Heart right ventricle (tissue), 16 donors: ENCODE results near the gene NSMCE1. TPM values are rescaled to one million over a fixed set of nuclear protein-coding genes. Genes with fewer than 3 reads are reported as not detected.
A peak's percentile ranks its signal among the peaks of the same experiment; 100 is the strongest.

Source experiments
- ATAC-seq, 8 donors: fragments of 200-7000 bp; cut with Tn5 transposase; one replicate each; pipeline ENCODE4 v1.9.1; 2020; ENCODE audit warnings: mild to moderate bottlenecking in 8 of 8, moderate library complexity in 8 of 8, moderate number of reproducible peaks in 1 of 8
- DNase-seq, 2 donors: peaks; one replicate each; pipeline ENCODE4 v3.0.0-alpha.2; 2020
- H3K27ac ChIP-seq, 10 donors: fragments of 200-600 bp; sonication (generic) in 2 of 10; one replicate each; pipeline versions ENCODE4 v1.5.0 to v1.8.0; 2020 to 2022; ENCODE audit warnings: mild to moderate bottlenecking in 3 of 10
- H3K27me3 ChIP-seq, 7 donors: fragments of 200-600 bp; one replicate each; pipeline ENCODE4 v1.8.0; 2021 to 2022; ENCODE audit warnings: mild to moderate bottlenecking in 2 of 7
- H3K36me3 ChIP-seq, 9 donors: fragments of 200-600 bp; sonication (generic) in 1 of 9; one replicate each; pipeline versions ENCODE4 v1.5.0 to v1.8.0; 2020 to 2022; ENCODE audit warnings: mild to moderate bottlenecking in 2 of 9
- H3K4me1 ChIP-seq, 9 donors: fragments of 200-600 bp; sonication (generic) in 1 of 9; one replicate each; pipeline versions ENCODE4 v1.5.0 to v1.8.0; 2020 to 2022; ENCODE audit warnings: mild to moderate bottlenecking in 4 of 9
- H3K4me3 ChIP-seq, 10 donors: fragments of 200-600 bp; sonication (generic) in 2 of 10; one replicate each; pipeline versions ENCODE4 v1.5.0 to v1.8.0; 2020 to 2022; ENCODE audit warnings: mild to moderate bottlenecking in 7 of 10, moderate library complexity in 2 of 10
- H3K9me3 ChIP-seq, 11 donors: fragments of 200-600 bp in 10 of 11; sonication (generic) in 2 of 11; one replicate each; pipeline versions ENCODE4 v1.5.0 to v1.8.0; 2013 to 2022; ENCODE audit warnings: mild to moderate bottlenecking in 2 of 11, control low read depth in 1 of 11, moderate library complexity in 1 of 11
- WGBS, 2 donors: extraction: QIAGEN DNeasy Blood & Tissue Kit; methylation state at CpG; one replicate each; pipeline ENCODE4 v1.1.7; 2013; ENCODE audit warnings: inconsistent platforms in 1 of 2; 5-methylcytosine and 5-hydroxymethylcytosine counted together
- intact Hi-C, 10 donors: fragments of 100-400 bp; cut with DNase I; formaldehyde crosslinking; loops; one replicate each; pipeline versions ENCODE4 v1.11.1 to v1.14.2; 2022
- polyA plus RNA-seq, 2 donors: library from polyadenylated mRNA; stranded (reverse); fragments of 200-250 nt; gene quantifications; one replicate each; pipeline ENCODE4 v1.2.3, GENCODE V29; 2013
- total RNA-seq, 10 donors: library from RNA; stranded (reverse); fragmentation: NEBNext Ultra II Directional in 3 of 10; extraction: Animal tissue kit (Norgen Biotek cat#: 25700) in 3 of 10; gene quantifications; one replicate each; pipeline versions ENCODE4 v1.2.1 to v1.2.4, GENCODE V29; 2021 to 2023
- TF ChIP-seq, protein P1 (sequence below), 9 donors: fragments of 200-600 bp; sonication (generic) in 2 of 9; IDR thresholded peaks; one replicate each; pipeline versions ENCODE4 v1.5.0 to v1.8.0; 2021 to 2022; ENCODE audit warnings: antibody characterized with exemption in 9 of 9, mild to moderate bottlenecking in 5 of 9, moderate library complexity in 1 of 9
- donor health status: Arrhythmogenic right ventricular cardiomyopathy.
- donor health status: ischemic (EF 13 %, LVEDD 7.1; RV severe dilation, severe dysfunction).
- donor health status: healthy with polysubstance abuse.
- donor health status: DM: no; HTN: yes; CAD: no.
- donor health status: DM: no; HTN: no; CAD: no.
- donor health status: ischemic (EF 25% LVEDD 6.9; RV normal size, moderate dysfunction).
- donor health status: ischemic (EF 25% LVEDD 5.7; RV mildly dilated, moderate dysfunction).
- donor health status: healthy.
- donor health status: DM: yes; HTN: yes; CAD: no.
- donor health status: Ischemic cardiomyopathy.
- donor health status: ischemic (EF 35%, LVEDD 5.7; RV mildly dilated, moderate dysfunction).
- donor health status: nonischemic (EF 11% LVEDD 7.7; RV severe dilation, severe dysfunction).
- donor health status: DM: yes; HTN: yes; CAD: no.
- donor health status: PGD.
- donor health status: ischemic (EF 29% LVEDD 5.4; RV normal size, mild dysfunction).
- donor health status: nonischemic (EF 23%, LVEDD 6.1; RV moderate dilation, normal function).

Gene NSMCE1
- total and polyA plus RNA-seq, 12 donors = 33.5 to 57.1 (median 38.1) TPM

DNA sequence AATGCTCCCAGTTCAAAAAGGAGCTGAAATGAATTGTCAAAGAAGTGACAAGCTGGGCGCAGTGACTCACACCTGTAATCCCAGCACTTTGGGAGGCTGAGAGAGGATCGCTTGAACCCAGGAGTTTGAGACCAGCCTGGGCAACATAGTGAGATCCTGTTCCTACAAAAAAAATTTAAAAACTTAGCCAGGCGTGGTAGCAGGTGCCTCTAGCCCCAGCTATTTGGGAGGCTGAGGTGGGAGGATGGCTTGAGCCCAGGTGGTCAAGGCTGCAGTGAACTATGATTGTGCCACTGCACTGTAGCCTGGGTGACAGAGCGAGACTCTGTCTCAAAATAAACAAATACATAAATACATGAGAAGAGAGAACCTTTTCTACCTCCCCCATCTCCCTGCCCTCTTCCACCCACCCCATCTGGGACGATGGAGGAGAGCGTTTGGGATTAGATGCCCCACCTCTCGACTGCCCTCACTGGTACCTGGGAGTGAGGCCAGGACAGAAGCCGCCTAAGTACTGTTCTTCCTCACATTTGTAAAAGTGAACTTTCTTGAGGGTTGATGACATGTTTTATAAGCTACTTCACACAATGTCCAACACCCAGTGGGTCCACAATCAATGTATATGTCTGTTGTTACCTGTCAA is 47.6 kb upstream of the NSMCE1 start:
- peaks cover 0 to 25% (median 0%) of the 10 kb centered on the region in 9 donors for H3K36me3 ChIP-seq
- H3K9me3 ChIP-seq = no peaks in the 10 kb centered on the region
- TF ChIP-seq, protein P1, sequence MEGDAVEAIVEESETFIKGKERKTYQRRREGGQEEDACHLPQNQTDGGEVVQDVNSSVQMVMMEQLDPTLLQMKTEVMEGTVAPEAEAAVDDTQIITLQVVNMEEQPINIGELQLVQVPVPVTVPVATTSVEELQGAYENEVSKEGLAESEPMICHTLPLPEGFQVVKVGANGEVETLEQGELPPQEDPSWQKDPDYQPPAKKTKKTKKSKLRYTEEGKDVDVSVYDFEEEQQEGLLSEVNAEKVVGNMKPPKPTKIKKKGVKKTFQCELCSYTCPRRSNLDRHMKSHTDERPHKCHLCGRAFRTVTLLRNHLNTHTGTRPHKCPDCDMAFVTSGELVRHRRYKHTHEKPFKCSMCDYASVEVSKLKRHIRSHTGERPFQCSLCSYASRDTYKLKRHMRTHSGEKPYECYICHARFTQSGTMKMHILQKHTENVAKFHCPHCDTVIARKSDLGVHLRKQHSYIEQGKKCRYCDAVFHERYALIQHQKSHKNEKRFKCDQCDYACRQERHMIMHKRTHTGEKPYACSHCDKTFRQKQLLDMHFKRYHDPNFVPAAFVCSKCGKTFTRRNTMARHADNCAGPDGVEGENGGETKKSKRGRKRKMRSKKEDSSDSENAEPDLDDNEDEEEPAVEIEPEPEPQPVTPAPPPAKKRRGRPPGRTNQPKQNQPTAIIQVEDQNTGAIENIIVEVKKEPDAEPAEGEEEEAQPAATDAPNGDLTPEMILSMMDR (IDR thresholded peaks at IDR 0.05) = no peak
- H3K27ac ChIP-seq = peak overlapping the region in 8 of 10 donors; percentile 39 to 100 (median 96)
- H3K27me3 ChIP-seq = peaks cover 0 to 16% (median 0%) of the 10 kb centered on the region in 7 donors
- no peak for DNase-seq
- 69 to 70% methylated on average over 8 of the region's 8 CpGs for WGBS, 2 donors
- H3K4me3 ChIP-seq = peak overlapping the region in 7 of 10 donors; percentile 6 to 97 (median 90)
- intact Hi-C loops = loop anchor here in 6 of 10 donors (5.0 to 10.0 kb wide), 5 partner anchors 49 to 81 kb away; no protein-coding TSS in a partner anchor
- H3K4me1 ChIP-seq = peaks cover 0 to 74% (median 38%) of the 10 kb centered on the region in 9 donors
- ATAC-seq = no peak

DNA sequence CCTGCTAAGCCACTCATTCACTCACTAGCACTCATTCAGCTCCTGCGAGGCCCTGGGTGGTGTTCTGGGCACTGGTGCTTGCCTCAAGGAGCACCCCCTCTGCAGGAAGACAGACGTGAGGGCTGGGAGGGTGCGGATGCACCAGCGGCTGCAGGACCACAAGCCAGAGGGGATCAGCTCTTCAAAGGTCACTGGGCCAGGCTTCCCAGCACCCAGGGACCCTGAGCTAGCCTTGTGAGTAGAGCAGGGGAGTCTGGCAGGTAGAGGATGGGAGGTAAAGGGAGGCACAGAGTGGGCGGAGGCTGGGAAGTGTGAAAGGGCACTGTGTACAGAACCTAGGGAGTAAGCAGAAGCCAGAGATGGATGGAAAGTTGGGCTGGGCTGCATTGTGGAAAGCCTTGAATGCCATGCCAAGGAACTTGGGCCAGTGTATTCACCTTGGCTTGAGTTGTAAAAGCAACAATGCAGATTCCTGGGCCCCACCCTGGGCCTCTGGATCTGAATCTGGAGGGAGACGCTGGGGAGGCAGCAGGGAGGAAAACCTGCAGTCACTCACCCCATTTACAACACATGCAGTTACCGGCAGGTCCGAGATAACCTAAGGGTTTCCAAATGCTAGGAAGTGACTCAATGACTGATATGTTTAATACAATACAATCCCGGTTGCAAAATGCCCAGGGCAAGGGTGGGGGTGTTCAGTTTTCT is 46.9 kb upstream of the NSMCE1 start:
- Histone ChIP-seq H3K9me3 (no peaks in the 10 kb centered on the region), H3K36me3 (peaks cover 0 to 23% (median 0%) of the 10 kb centered on the region in 9 donors), H3K27ac (peak overlapping the region in 9 of 10 donors; percentile 62 to 100 (median 96)), H3K27me3 (peaks cover 0 to 16% (median 0%) of the 10 kb centered on the region in 7 donors), H3K4me1 (peaks cover 0 to 68% (median 36%) of the 10 kb centered on the region in 9 donors), H3K4me3 (peak overlapping the region in 9 of 10 donors; percentile 72 to 97 (median 90))
- intact Hi-C loops = loop anchor here in 7 of 10 donors (2.0 to 10.0 kb wide), 7 partner anchors 15 to 81 kb away; no protein-coding TSS in a partner anchor
- ATAC-seq (peak; percentile 8 to 71 (median 60)), DNase-seq (peak; percentile 36 to 64)
- WGBS, 2 donors = 34 to 37% methylated on average over 9 of the region's 9 CpGs
- TF ChIP-seq, protein P1 (IDR thresholded peaks at IDR 0.05) = peak in 1 of 9 donors; percentile 14

DNA sequence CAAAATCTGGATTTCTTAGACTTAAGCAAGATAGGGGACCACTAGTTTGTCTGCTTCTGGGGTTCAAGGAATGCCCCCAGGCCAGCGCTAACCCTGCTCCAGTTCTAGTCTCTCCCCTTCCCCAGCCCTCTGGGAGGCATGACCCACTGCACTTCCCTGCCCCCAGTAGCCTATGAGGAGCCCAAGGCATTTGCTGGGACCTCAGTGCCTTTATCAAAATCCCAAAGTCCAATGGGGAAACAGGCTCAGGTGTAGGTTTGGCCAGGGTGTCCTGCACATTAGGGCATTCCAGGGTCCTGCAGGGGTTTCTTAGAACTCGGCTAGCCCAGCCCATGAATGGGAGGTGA is 46.4 kb upstream of the NSMCE1 start:
- intact Hi-C loops = loop anchor here in 8 of 10 donors (2.0 to 10.0 kb wide), 7 partner anchors 16 to 80 kb away; no protein-coding TSS in a partner anchor
- TF ChIP-seq, protein P1 (IDR thresholded peaks at IDR 0.05) = no peak
- Histone ChIP-seq H3K9me3 (no peaks in the 10 kb centered on the region), H3K4me3 (peak overlapping the region; percentile 70 to 97 (median 86)), H3K27ac (peak overlapping the region in 9 of 10 donors; percentile 62 to 100 (median 96)), H3K27me3 (peaks cover 0 to 16% (median 0%) of the 10 kb centered on the region in 7 donors), H3K36me3 (peaks cover 0 to 18% (median 0%) of the 10 kb centered on the region in 9 donors), H3K4me1 (peaks cover 0 to 66% (median 36%) of the 10 kb centered on the region in 9 donors)
- ATAC-seq = peak in 3 of 8 donors; percentile 1 to 4 (median 1)
- 73 to 74% methylated on average over 2 of the region's 2 CpGs for WGBS, 2 donors
- no peak for DNase-seq

DNA sequence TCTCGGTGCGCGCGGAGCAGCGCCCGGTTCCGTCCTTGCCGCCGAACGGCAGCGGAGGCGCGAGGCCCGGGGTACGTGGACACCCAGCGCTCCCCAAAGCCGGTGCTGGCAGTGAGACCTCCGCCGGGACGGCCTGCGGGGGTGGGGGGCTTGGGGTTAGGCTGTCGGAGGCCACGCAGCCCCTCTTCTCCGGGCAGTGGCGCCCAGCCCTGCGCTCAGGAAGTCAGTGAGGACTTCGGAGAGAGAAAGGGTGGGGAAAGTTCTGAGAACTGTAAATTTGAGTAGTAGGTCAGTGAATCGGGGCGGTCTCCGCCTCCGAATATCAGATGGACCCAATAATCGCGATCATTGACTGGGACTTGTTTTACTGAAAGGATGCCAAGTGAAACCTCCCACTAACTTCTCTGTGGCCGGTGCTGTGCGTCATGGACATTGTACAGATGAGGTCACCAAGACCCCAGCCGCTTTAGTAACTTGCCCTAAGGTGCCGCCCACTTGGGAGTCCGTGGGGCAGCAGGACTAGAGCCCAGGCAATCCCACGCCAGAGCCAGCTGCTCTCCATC is 45.7 kb upstream of the NSMCE1 start:
- TF ChIP-seq, protein P1 (IDR thresholded peaks at IDR 0.05) = no peak
- Histone ChIP-seq H3K4me3 (peak overlapping the region; percentile 70 to 97 (median 86)), H3K9me3 (no peaks in the 10 kb centered on the region), H3K4me1 (peaks cover 0 to 59% (median 36%) of the 10 kb centered on the region in 9 donors), H3K27me3 (peaks cover 0 to 12% (median 0%) of the 10 kb centered on the region in 7 donors), H3K36me3 (peaks cover 0 to 11% (median 0%) of the 10 kb centered on the region in 9 donors), H3K27ac (peak overlapping the region; percentile 88 to 100 (median 96))
- DNase-seq (peak; percentile 36 to 75), ATAC-seq (peak; percentile 48 to 83 (median 59))
- intact Hi-C loops = loop anchor here in 6 of 10 donors (2.0 to 10.0 kb wide), 6 partner anchors 17 to 79 kb away; no protein-coding TSS in a partner anchor
- 1% methylated on average over 39 of the region's 39 CpGs for WGBS, 2 donors
